A673 (cell line): ENCODE results near the gene ARSG. TPM values are rescaled to one million over a fixed set of nuclear protein-coding genes. Genes with fewer than 3 reads are reported as not detected.

Experiments used
- BruUV-seq: library from RNA; stranded (reverse); fragments of 400-500 nt; replicated peaks from 2 replicates; lab custom pipeline; 2021; lab: Mats Ljungman, UMichigan
- CTCF ChIA-PET: fragments of 300-600 bp; sonication (Branson Sonifier 250); formaldehyde crosslinking; loops from one replicate; lab custom pipeline; 2022; ENCODE audit warnings: antibody characterized with exemption; lab: Charles Lee
- POLR2A ChIA-PET: fragments of 300-600 bp; sonication (Branson Sonifier 250); formaldehyde crosslinking; loops from one replicate; lab custom pipeline; 2022; ENCODE audit warnings: antibody characterized with exemption; ENCODE audit not compliant: low non-redundant PET; lab: Charles Lee
- DNase-seq: peaks from one replicate; pipeline ENCODE4 v3.0.0-alpha.2; 2015; ENCODE audit warnings: low spot score
- H3K27ac ChIP-seq: fragments of 200-600 bp; sonication (generic); 2 replicates; pipeline ENCODE4 v1.5.1; 2016; ENCODE audit warnings: mixed run types, low read depth, mild to moderate bottlenecking, mixed read lengths, antibody characterized with exemption, low read length; ENCODE audit not compliant: poor library complexity, severe bottlenecking
- H3K27me3 ChIP-seq: fragments of 200-600 bp; sonication (generic); replicated peaks from 2 replicates; pipeline ENCODE4 v1.6.1; 2017; ENCODE audit warnings: mixed run types, low read depth, mild to moderate bottlenecking, mixed read lengths, antibody characterized with exemption, low read length; ENCODE audit not compliant: insufficient read depth, poor library complexity
- H3K36me3 ChIP-seq: fragments of 200-600 bp; sonication (generic); 2 replicates; pipeline ENCODE4 v1.6.1; 2016; ENCODE audit warnings: mixed run types, mild to moderate bottlenecking, mixed read lengths, antibody characterized with exemption, low read length; ENCODE audit not compliant: insufficient read depth, poor library complexity, severe bottlenecking
- H3K4me1 ChIP-seq: fragments of 200-600 bp; sonication (generic); 2 replicates; pipeline ENCODE4 v1.6.1; 2017; ENCODE audit warnings: mixed run types, mild to moderate bottlenecking, mixed read lengths, antibody characterized with exemption, low read length; ENCODE audit not compliant: insufficient read depth, poor library complexity, severe bottlenecking
- H3K4me3 ChIP-seq: fragments of 200-600 bp; sonication (generic); 2 replicates; pipeline ENCODE4 v1.5.1; 2016; ENCODE audit warnings: low read depth, mixed run types, mild to moderate bottlenecking, mixed read lengths, low read length; ENCODE audit not compliant: poor library complexity, severe bottlenecking
- H3K9me3 ChIP-seq: fragments of 200-600 bp; sonication (generic); 2 replicates; pipeline ENCODE4 v1.6.1; 2016; ENCODE audit warnings: mixed run types, low read depth, mild to moderate bottlenecking, mixed read lengths, antibody characterized with exemption, low read length; ENCODE audit not compliant: poor library complexity, severe bottlenecking
- CTCF ChIP-seq: fragments of 300-800, 200-600 bp; sonication (generic); conservative IDR thresholded peaks from 2 replicates; pipeline ENCODE4 v1.5.1; 2017; ENCODE audit warnings: low read depth, mild to moderate bottlenecking, antibody characterized with exemption, low read length, moderate library complexity, mixed read lengths
- EZH2 ChIP-seq: fragments of 200-600 bp; sonication (generic); IDR thresholded peaks from 2 replicates; pipeline ENCODE4 v1.6.1; 2017; ENCODE audit warnings: borderline replicate concordance, low read depth, mild to moderate bottlenecking, mixed read lengths, antibody characterized with exemption, low read length; ENCODE audit not compliant: poor library complexity, severe bottlenecking
- intact Hi-C: fragments of 100-400 bp; cut with micrococcal nuclease; formaldehyde crosslinking; loops from one replicate; pipeline ENCODE4 v1.10.0; 2022; ENCODE audit not compliant: unreplicated experiment
- total RNA-seq: library from RNA; stranded (reverse); gene quantifications from 2 replicates; pipeline ENCODE4 v1.2.3, GENCODE V29; 2021

The ARSG gene
- total RNA-seq, 1 experiment from 2014 or later: 1.0 TPM

- Histone ChIP-seq H3K27me3 (no peaks in the 10 kb centered on the region), H3K27ac (no peak overlapping the region), H3K9me3 (no peaks in the 10 kb centered on the region), H3K4me1 (no peaks in the 10 kb centered on the region), H3K36me3 (no peaks in the 10 kb centered on the region), H3K4me3 (no peak overlapping the region)
- no TSS peak for BruUV-seq
- DNase-seq: no peak
- ChIA-PET CTCF (no interaction called here), POLR2A (no interaction called here)
- intact Hi-C loops: no loop called here
- TF ChIP-seq CTCF: no peak
- no peak for TF ChIP-seq EZH2
Measured at GRCh38 chr17:68310152-68310551, 18.9 kb downstream of the ARSG start.

GRCh38 chr17:68314916-68315535 lies 23.7 kb downstream of the ARSG start:
- no TSS peak for BruUV-seq
- CTCF ChIA-PET: no interaction called here
- intact Hi-C loops: no loop called here

GRCh38 chr17:68315930-68316329 lies 24.6 kb downstream of the ARSG start:
- no peaks in the 10 kb centered on the region for H3K4me1 ChIP-seq
- no peak overlapping the region for H3K4me3 ChIP-seq
- intact Hi-C loops: no loop called here
- no peaks in the 10 kb centered on the region for H3K9me3 ChIP-seq
- no peaks in the 10 kb centered on the region for H3K36me3 ChIP-seq
- H3K27ac ChIP-seq: no peak overlapping the region
- H3K27me3 ChIP-seq: no peaks in the 10 kb centered on the region
- no peak for DNase-seq
- no peak for TF ChIP-seq CTCF
- no peak for TF ChIP-seq EZH2
- ChIA-PET POLR2A (no interaction called here), CTCF (no interaction called here)
- no TSS peak for BruUV-seq

More at GRCh38 chr17:68314916-68315535, 23.7 kb downstream of the ARSG start:
- DNase-seq: no peak
- Histone ChIP-seq H3K9me3 (no peaks in the 10 kb centered on the region), H3K4me1 (no peaks in the 10 kb centered on the region), H3K27me3 (no peaks in the 10 kb centered on the region), H3K27ac (no peak overlapping the region), H3K4me3 (no peak overlapping the region), H3K36me3 (no peaks in the 10 kb centered on the region)
- TF ChIP-seq EZH2 (no peak), CTCF (no peak)
- POLR2A ChIA-PET: interaction anchor here (0.6 kb wide), 1 partner anchor 25 kb away, joined by 4 read pairs; no protein-coding TSS in a partner anchor
